NCI-H128 (cell line): ENCODE results near the gene SLC25A24.
"Not testable (repeated sequence)": the region's sequence is repeated elsewhere in the genome, so short reads cannot be mapped to it uniquely, and the experiment has no call there.

Source experiments
- DNase-seq: peaks from one replicate; lab custom pipeline; 2025; ENCODE audit not compliant: unreplicated experiment; lab: John Stamatoyannopoulos, UW

Gene SLC25A24

DNA sequence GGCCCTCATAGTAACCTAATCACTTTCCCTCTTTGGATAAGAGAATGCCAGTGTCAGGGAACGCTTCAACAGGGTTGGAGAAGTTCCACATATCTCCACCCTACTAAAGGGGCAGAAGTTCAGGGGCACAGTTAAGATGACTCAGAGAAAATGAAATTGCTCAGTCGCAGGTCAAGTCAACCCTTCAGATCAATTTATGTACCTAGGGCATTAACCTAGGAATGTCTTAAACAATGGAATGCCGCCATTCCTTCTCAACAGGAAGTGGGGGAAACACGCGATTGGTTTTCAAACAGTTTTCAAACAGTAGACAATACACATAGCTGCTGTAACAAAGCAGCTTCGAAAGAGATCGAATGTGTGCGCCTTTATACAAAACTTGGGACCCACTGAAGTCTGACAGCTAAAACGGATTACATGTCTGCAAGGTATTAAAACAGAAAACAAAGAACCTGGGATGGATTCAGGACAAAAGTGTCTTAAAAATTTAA, 897 bp downstream of the SLC25A24 start:
- no peak for DNase-seq

DNA sequence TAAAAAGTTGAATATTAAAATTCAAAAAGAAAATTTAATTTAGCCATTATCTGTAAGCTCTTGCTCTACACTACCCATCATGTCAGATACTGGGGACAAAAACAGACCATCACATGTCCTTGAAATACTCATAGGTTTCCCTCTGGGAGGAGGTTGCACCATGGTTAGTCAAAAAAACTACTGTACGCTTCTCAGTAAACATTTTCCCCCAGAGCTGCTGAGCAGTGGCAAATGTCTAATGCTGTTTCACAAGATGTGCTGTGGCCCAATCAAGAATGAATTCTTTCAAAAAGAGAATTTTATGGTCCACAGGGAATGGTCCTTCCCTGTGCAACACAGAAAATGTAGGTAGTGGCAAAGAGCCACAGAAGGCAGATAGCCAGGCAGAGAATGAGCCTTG, 6.1 kb downstream of the SLC25A24 start:
- no peak for DNase-seq

- no peak for DNase-seq
Observed at GRCh38 chr1:108193333-108193732, 6.8 kb downstream of the SLC25A24 start.

GRCh38 chr1:108192581-108192980, 7.6 kb downstream of the SLC25A24 start:
- DNase-seq: no peak

- no peak for DNase-seq
Observed at GRCh38 chr1:108190686-108191416, 9.3 kb downstream of the SLC25A24 start.

GRCh38 chr1:108190001-108190634, 10.0 kb downstream of the SLC25A24 start:
- no peak for DNase-seq

DNA sequence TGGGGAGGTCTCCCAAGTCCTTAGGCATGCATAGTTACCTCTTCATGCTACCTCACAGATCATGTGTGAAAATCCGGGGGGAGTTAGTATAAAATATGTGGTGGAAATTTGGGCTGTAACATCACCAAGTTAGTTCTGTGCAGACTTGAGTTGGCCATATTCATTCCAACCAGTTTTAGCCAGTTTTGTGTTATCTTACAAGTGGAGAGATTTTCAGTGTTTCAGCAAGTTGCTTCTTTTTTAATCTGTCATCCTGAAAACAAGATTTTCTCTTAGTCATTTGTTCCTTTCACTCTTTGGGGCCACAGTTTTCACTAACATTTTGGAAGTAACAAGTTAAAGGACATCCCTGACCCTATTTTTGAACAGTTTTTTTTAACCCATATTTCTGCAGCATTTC, 11.3 kb downstream of the SLC25A24 start:
- DNase-seq: no peak

- no peak for DNase-seq
Observed at GRCh38 chr1:108182959-108183700, 17.0 kb downstream of the SLC25A24 start.

GRCh38 chr1:108179018-108179417, 21.1 kb downstream of the SLC25A24 start:
- DNase-seq: no peak

GRCh38 chr1:108162409-108162808, 37.7 kb downstream of the SLC25A24 start:
- not testable (repeated sequence) for DNase-seq

DNA sequence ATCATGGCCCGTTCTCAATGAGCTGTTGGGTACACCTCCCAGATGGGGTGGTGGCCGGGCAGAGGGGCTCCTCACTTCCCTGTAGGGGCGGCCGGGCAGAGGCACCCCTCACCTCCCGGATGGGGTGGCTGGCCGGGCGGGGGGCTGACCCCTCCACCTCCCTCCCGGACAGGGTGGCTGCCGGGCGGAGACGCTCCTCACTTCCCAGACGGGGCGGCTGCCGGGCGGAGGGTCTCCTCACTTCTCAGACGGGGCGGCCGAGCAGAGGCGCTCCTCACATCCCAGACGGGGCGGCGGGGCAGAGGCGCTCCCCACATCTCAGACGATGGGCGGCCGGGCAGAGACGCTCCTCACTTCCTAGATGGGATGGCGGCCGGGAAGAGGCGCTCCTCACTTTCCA, 40.2 kb downstream of the SLC25A24 start:
- DNase-seq: not testable (repeated sequence)

DNA sequence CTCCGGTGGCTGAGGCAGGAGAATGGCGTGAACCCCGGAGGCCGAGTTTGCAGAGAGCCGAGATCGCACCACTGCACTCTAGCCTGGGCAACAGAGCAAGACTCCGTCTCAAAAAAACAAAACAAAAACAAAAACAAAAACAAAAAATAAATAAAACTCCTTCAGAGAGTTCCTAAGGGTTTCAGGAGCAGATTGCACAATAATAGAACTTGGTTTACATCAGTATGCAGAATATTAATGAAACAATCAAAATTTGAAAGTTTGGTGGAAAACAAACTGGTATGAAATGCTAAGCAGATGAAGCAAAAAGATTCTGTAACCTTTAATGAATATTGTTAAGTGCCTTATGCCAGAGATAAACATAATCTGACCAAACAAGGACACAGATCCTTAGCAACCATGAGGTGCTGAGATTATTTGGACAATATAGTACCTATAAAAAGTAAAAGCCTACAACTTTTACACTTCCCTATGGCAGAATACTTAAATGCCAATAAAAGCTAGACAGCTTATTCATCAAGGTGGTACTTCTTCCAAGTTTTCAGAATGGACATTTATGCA, 41.2 kb downstream of the SLC25A24 start:
- no peak for DNase-seq

- no peak for DNase-seq
Observed at GRCh38 chr1:108154314-108154713, 45.8 kb downstream of the SLC25A24 start.

DNA sequence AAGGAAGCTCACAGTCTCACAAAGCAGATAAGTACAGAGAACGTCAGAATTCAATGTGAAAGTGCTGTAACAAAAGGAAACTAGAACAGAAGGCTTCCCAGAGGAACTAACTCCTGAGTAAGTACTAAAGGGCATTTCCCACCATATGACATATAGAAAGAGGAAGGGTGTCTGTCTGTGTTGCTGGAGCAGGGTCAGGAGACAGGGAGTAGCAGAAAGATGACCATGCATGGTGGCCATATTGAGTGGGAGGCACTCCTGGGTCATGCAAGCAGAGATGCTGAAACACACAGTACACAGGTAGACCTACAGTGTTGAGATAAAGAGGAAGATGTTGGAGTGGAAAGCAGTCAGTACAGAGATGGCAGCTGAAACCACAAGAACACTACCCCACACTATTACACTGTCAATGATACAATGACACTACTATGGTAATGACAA, 47.3 kb downstream of the SLC25A24 start:
- no peak for DNase-seq

GRCh38 chr1:108151548-108151947, 48.6 kb downstream of the SLC25A24 start:
- DNase-seq: no peak

DNA sequence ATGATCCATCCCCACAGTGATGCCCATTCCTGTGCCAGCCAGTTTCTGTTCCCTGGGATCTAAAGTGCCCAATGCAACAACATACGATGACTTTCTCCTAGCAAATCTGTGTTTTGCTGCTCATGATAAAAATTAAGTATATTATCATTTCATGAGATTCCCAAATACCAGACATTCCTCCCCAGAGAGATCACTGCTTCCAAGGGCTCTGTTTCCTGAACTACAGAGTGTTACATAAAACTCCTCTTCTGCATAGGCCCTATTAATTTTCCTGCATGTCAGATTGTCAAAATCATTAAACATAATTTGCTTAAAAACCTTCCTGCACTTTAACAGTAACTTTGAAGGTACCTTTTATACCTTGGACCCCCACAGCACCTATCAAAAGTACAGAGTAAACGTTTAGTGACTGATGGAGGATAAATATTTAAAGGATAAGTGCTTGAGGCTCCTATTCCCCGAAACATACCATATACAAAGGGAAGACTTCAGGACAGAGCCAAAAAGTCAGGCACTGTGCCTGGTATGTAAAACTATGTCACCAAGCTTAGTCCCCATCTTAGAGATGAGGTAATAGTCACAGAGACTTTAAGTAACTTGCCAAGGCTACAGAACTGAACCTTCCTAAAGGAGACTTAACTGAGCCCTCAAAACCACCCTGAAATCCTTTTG, 50.2 kb downstream of the SLC25A24 start:
- DNase-seq: no peak

DNA sequence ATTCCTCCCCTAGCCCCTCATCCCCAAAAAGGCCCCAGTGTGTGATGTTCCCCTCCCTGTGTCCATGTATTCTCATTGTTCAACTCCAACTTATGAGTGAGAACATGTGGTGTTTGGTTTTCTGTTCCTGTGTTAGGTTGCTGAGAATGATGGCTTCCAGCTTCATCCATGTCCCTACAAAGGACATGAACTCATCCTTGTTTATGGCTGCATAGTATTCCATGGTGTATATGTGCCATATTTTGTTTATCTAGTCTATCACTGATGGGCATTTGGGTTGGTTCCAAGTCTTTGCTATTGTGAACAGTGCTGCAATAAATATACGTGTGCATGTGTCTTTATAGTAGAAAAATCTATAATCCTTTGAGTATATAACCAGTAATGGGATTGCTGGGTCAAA, 55.6 kb downstream of the SLC25A24 start:
- not testable (repeated sequence) for DNase-seq

DNA sequence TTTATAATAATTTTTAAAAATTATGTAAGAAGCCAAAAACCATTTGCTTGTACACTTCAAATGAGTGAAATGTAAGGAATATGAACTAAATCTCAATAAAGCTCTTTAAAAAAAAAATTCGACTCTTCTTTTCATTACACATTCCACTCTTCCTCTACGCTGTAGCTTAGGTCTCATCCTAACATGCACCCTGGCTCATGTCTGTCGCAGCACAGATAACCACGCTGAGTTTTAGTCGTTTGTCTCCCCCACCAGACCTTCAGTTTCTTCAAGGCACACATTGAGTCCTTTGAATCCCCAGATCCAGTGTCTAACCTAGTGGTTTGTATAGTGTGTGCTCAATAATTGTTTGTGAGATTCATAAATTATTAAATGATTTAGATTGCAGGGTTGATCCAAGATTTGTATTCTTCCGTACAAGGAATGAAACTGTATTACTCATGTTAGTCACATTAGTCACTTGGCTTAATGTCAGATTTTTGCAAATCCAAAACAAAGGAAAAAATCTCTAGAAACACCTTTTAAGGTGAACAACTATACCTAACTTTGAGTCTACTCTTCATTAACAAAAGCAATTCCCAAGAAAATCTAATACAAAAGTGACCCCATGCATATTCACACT, 57.3 kb downstream of the SLC25A24 start:
- no peak for DNase-seq

- no peak for DNase-seq
Observed at GRCh38 chr1:108142258-108142657, 57.9 kb downstream of the SLC25A24 start.

GRCh38 chr1:108141621-108142020, 58.5 kb downstream of the SLC25A24 start:
- no peak for DNase-seq
